Astrocyte of the cerebellum (primary cell): ENCODE measurements around the gene HK1.

Source experiments
- DNase-seq: peaks from one replicate; pipeline ENCODE4 v3.0.0-alpha.2; 2011; ENCODE audit warnings: low read depth
- H3K4me3 ChIP-seq: 2 replicates; pipeline ENCODE4 v1.5.1; 2011; ENCODE audit warnings: mild to moderate bottlenecking, low read depth, low read length, moderate library complexity
- in situ Hi-C: cut with HindIII; loops from 2 replicates; pipeline ENCODE4 v1.10.0; 2017; ENCODE audit warnings: low sequenced_read_pairs
- TF ChIP-seq, protein P1 (sequence below): IDR thresholded peaks from 2 replicates; pipeline ENCODE4 v1.5.1; 2012; ENCODE audit warnings: low read length, low read depth, moderate library complexity, mild to moderate bottlenecking; ENCODE audit errors: missing control alignments

The HK1 gene

DNA sequence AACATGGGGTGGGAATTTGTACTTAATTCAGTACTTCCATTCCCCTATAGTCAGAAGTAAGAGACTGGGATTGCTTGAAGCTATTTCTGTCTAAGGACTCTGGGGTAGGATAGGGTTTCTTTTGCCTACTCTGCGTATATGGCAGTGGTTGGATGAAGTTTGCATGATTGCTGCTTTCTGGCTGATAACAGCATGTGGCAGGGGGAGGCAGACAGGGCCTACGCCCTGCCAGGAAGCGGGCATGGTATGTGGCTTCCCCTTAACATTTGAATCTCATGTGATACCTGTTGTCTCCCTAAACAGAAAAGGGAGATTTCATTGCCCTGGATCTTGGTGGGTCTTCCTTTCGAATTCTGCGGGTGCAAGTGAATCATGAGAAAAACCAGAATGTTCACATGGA lies 81.3 kb downstream of the HK1 start:
- TF ChIP-seq, protein P1, sequence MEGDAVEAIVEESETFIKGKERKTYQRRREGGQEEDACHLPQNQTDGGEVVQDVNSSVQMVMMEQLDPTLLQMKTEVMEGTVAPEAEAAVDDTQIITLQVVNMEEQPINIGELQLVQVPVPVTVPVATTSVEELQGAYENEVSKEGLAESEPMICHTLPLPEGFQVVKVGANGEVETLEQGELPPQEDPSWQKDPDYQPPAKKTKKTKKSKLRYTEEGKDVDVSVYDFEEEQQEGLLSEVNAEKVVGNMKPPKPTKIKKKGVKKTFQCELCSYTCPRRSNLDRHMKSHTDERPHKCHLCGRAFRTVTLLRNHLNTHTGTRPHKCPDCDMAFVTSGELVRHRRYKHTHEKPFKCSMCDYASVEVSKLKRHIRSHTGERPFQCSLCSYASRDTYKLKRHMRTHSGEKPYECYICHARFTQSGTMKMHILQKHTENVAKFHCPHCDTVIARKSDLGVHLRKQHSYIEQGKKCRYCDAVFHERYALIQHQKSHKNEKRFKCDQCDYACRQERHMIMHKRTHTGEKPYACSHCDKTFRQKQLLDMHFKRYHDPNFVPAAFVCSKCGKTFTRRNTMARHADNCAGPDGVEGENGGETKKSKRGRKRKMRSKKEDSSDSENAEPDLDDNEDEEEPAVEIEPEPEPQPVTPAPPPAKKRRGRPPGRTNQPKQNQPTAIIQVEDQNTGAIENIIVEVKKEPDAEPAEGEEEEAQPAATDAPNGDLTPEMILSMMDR, result no peak
- no peak for DNase-seq

DNA sequence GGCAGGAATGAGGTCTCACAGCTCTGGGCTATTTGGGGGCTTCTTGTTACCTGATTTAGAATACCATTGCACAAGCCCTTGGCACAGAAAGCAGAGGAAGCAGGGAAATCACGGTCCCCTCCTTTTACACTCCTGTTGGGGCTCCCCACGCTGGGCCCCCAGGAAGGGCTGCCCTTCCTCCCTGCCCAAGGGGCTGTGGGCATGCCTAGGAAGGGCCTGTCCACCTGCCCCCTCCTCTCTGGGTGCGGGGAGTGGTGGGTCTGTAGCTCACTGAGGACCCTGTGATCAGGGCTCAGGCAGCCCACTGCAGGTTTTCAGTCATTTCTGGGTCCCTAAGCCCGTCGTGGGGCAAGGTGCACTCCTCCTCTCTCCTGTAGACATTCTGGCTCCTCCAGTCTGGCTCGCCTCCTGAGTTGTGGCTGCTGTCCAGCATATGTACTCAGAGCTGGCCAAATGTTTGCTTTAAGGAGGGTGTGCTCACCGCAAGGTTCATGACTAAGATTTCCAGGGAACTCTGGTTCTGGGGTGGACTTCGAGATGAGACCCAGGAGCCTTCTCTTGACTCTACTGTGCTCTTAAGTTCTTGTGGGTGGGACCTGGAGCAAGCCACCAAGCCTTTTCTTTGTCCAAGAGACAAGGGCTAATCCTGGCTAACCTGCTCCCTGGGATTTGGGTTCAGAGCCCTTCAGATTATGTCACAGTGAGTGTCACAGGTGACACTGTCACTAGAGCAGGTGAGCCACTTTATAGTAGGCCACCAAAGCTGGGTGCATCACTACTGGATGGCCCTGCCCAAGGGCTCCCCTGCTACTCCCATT lies 82.4 kb downstream of the HK1 start:
- TF ChIP-seq, protein P1, result no peak
- in situ Hi-C loops, result no loop called here
- DNase-seq, result peak; percentile 92
- H3K4me3 ChIP-seq, result no peak overlapping the region

More for the DNA sequence above, 81.3 kb downstream of the HK1 start:
- H3K4me3 ChIP-seq, result no peak overlapping the region
- in situ Hi-C loops, result no loop called here

DNA sequence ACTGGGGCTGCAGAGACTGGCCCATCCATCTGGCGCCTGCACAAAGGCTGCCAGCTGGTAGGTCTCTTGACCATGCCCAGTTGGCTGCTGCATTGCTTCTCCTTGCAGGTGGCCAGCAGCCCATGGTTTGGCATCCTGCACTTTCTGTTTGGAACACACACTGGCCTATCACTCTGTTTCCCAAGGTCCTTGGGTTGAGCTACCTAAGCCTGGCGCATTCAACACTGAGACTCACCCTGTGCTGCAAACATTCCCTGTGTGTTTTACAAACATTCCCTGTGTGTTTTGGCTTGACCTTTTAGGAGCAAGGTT lies 83.0 kb downstream of the HK1 start:
- in situ Hi-C loops, result no loop called here
- TF ChIP-seq, protein P1, result no peak
- no peak overlapping the region for H3K4me3 ChIP-seq
- DNase-seq, result no peak

DNA sequence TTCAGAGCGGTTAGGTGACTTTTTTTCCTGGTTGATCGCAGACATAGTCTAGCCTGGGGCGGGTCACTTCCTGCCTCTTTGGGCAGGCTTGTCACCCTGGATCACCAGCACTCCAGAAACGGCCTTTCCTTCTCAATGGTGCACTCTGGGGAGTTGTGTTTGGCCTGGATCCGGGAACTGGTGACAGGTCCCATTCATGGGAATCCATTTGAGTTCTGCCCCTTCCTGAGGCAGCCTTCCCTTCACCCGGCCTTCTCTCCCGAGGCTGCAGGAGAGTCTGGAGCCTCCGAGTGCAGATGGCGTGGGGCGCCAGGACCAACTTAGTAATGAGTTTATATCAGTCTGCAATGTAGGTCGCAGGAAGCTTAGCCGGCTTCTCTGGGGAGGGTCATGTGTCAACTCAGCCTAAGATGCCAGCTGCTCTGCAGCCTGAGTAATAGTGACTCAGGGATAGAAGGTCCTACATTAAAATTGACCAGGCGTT lies 84.2 kb downstream of the HK1 start:
- H3K4me3 ChIP-seq, result no peak overlapping the region
- no peak for DNase-seq
- TF ChIP-seq, protein P1, result no peak
- in situ Hi-C loops, result no loop called here

DNA sequence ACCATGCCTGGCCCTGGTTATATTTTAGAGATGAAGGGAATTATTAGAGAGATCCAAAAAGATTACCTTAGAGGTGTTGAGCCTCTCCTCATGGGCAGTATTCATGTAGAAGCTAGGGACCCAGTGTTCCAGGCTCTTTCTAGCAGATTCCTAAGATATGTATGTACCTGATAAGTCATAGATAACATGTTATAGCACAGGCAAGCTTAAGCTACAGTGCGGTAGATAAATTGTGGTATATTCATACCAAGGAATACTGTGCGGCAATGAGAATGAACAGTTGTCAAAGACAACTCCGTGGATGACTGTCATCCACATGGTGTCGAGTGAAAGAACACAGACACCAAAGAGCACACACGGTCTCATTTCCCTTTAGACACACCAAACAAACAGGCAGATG lies 85.4 kb downstream of the HK1 start:
- in situ Hi-C loops, result no loop called here
- H3K4me3 ChIP-seq, result no peak overlapping the region
- no peak for DNase-seq
- TF ChIP-seq, protein P1, result no peak

DNA sequence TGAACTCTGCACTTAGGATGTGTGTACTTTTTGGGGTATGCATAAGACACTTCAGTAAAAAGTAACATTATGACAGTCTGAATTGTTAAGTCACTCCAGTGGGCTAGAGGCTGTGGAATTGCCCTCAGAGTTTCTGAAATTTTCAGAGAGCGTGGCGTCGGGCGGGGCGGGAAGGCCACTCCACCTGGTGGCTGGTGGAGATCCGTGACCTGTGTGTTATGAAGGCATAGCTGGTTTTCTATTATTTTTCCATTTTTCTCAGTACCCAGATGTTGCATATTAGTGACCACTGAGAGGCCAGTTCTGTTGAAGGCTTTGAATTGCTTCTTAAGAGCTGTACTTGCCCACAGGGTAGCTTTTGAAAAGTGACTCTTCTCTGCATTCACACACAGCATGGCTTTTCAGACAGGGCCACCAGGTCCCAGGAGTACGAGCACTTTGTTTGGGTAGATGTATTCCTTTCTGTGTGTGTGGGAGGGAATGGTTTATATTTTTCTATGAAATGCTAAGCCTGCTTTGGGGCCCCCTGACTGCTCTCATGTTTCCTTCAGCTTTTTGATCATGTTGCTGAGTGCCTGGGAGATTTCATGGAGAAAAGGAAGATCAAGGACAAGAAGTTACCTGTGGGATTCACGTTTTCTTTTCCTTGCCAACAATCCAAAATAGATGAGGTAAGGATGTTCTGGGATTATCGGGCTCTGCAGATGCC lies 86.1 kb downstream of the HK1 start:
- no peak for DNase-seq
- no peak overlapping the region for H3K4me3 ChIP-seq
- in situ Hi-C loops, result no loop called here
- TF ChIP-seq, protein P1, result no peak
